ENCODE results near the gene ATF2. TPM values are rescaled to one million over a fixed set of nuclear protein-coding genes. Genes with fewer than 3 reads are reported as not detected.

Gene ATF2
- total and polyA plus RNA-seq, 2 of the 8 experiments (the other 6 are each of a cell fraction or from before 2014, with no cell fraction given): 31.2 to 46.5 TPM

GRCh38 chr2:175181104-175181876 lies 13.3 kb upstream of the ATF2 start, which contains the start of gene ATP5MC3:
Gene ATP5MC3 (minus strand): TSS chr2:175181710. CDS start chr2:175181393, 317 bp downstream.
- Histone ChIP-seq H3K18ac (ENCODE audit: extremely low read depth, low read length) (no peak within 1 kb of the TSS; the same call in 1 of the 2 replicates), H3K9ac (replicated peaks in 1 of 4; ENCODE audit: extremely low read depth in 1 of 4, low read depth in 3 of 4, low read length in 3 of 4) (peak within 1 kb of the TSS; percentile 62 to 90 (median 87)), H3K23ac (ENCODE audit: insufficient read length) (no peak within 1 kb of the TSS), H3K36me3 (ENCODE audit: control insufficient read depth in 2 of 4, insufficient read depth in 4 of 4, low read length in 3 of 4) (peaks cover 8 to 38% (median 26%) of the 10 kb centered on the region in 4 experiments), H4K8ac (ENCODE audit: extremely low read depth, insufficient read depth, low read length) (peak within 1 kb of the TSS; percentile 22; the same call in 1 of the 2 replicates), H3K79me2 (ENCODE audit: control insufficient read depth in 1 of 2, insufficient read depth in 2 of 2, low read length in 2 of 2) (peaks cover 0 to 21% of the 10 kb centered on the region in 2 experiments; a peak in 2 of 4 replicates), H2AK5ac (ENCODE audit: low read depth, low read length) (0 out of 2 replicates have a peak within 1 kb of the TSS, but pooled peaks have one; percentile 19), H2AFZ (ENCODE audit: low read length) (peak within 1 kb of the TSS; percentile 98), H3K9me3 (ENCODE audit: insufficient read depth in 2 of 2, low read depth in 1 of 2, low read length in 1 of 2) (no peaks in the 10 kb centered on the region), H4K91ac (replicated peaks; ENCODE audit: insufficient read length, low read length) (peak within 1 kb of the TSS; percentile 63), H4K5ac (ENCODE audit: insufficient read length, low read depth, low read length) (peak within 1 kb of the TSS; percentile 61), H3K4me1 (replicated peaks in 1 of 4; ENCODE audit: control insufficient read depth in 3 of 4, insufficient read depth in 4 of 4, low read length in 3 of 4) (no peaks in the 10 kb centered on the region; a peak in 1 of 7 replicates), H3K14ac (ENCODE audit: insufficient read length) (no peak within 1 kb of the TSS), H3K27ac (ENCODE audit: low read depth, low read length) (peak within 1 kb of the TSS; percentile 68; the same call in 1 of the 2 replicates), H2BK15ac (ENCODE audit: low read length) (no peak within 1 kb of the TSS), H2BK120ac (replicated peaks; ENCODE audit: low read depth, low read length) (no peak within 1 kb of the TSS), H2BK5ac (ENCODE audit: low read depth, low read length) (peak within 1 kb of the TSS; percentile 68), H4K20me1 (replicated peaks in 1 of 2; ENCODE audit: control insufficient read depth in 1 of 2, insufficient read depth in 2 of 2, low read length in 2 of 2) (peaks cover 0 to 3% of the 10 kb centered on the region in 2 experiments), H2BK12ac (ENCODE audit: low read depth, low read length) (no peak within 1 kb of the TSS), H3K79me1 (ENCODE audit: low read depth, low read length) (peaks cover 2% of the 10 kb centered on the region; the same call in 1 of the 2 replicates), H3K4ac (replicated peaks; ENCODE audit: insufficient read length, low read depth, low read length) (peak within 1 kb of the TSS; percentile 27), H3K4me3 (ENCODE audit: extremely low read depth in 1 of 4, insufficient read depth in 2 of 4, low read depth in 3 of 4, low read length in 4 of 4) (peak within 1 kb of the TSS; percentile 90 to 98 (median 94)), H3K27me3 (replicated peaks in 1 of 4; ENCODE audit: control insufficient read depth in 3 of 4, extremely low read depth in 1 of 4, insufficient read depth in 3 of 4, low read length in 3 of 4) (no peaks in the 10 kb centered on the region), H3K23me2 (ENCODE audit: low read depth, low read length) (no peaks in the 10 kb centered on the region), H3K56ac (replicated peaks; ENCODE audit: insufficient read length, low read depth, low read length) (no peak within 1 kb of the TSS), H2BK20ac (ENCODE audit: low read length) (no peak within 1 kb of the TSS), H3K4me2 (ENCODE audit: insufficient read depth in 1 of 2, low read depth in 2 of 2, low read length in 2 of 2) (peak within 1 kb of the TSS; percentile 89 to 90)
- peak; percentile 73 for FAIRE-seq
- ChIA-PET POLR2A (ENCODE audit: partially characterized antibody) (interaction anchor here (1.5 kb wide), 1 partner anchor 9 kb away, joined by 5 read pairs; no protein-coding TSS in a partner anchor), CTCF (ENCODE audit: partially characterized antibody) (interaction anchor here (1.0 to 1.5 kb wide), 3 partner anchors 8 to 45 kb away, joined by 3 read pairs; no protein-coding TSS in a partner anchor)
- peak; percentile 85 to 95 for DNase-seq (ENCODE audit: low read depth in 1 of 2, low spot score in 2 of 2)
- 1% methylated on average over 42 of the region's 53 CpGs; no CpG with 5 or more reads in 1 of the 2 experiments for WGBS, 2 experiments (ENCODE audit: extremely low coverage in 1 of 2, insufficient coverage in 1 of 2, insufficient read length in 1 of 2, insufficient replicate concordance in 2 of 2, low coverage in 1 of 2, low lambda C conversion rate in 2 of 2, missing lambda C conversion rate in 1 of 2)
- TF ChIP-seq TAF1 (IDR thresholded peaks at IDR 0.05; ENCODE audit: low read depth, low read length) (peak; percentile 87), CTBP2 (IDR thresholded peaks at IDR 0.05; ENCODE audit: borderline replicate concordance, insufficient read depth, insufficient read length, low read length) (no peak), KDM5A (IDR thresholded peaks at IDR 0.05; ENCODE audit: low read length) (no peak), BCL11A (IDR thresholded peaks at IDR 0.05; ENCODE audit: low read depth in 2 of 2, low read length in 2 of 2) (no peak), HDAC2 (IDR thresholded peaks at IDR 0.05; ENCODE audit: borderline replicate concordance in 1 of 2, low read depth in 2 of 2, low read length in 2 of 2) (0 out of 4 replicates have a peak, but pooled peaks of 1 of the 2 experiments have one; percentile 61), TEAD4 (IDR thresholded peaks at IDR 0.05; ENCODE audit: low read depth, low read length) (no peak), NRF1 (IDR thresholded peaks at IDR 0.05; ENCODE audit: low read depth, low read length) (peak; percentile 54), SUZ12 (IDR thresholded peaks at IDR 0.05; ENCODE audit: low read length) (no peak), POLR2A (IDR thresholded peaks at IDR 0.05; ENCODE audit: control extremely low read depth in 1 of 2, low read depth in 2 of 2, low read length in 2 of 2) (peak in 1 of 2 experiments; percentile 90; a peak in 2 of 3 replicates), RBBP5 (IDR thresholded peaks at IDR 0.05; ENCODE audit: borderline replicate concordance, low read depth, low read length) (peak; percentile 65), KDM1A (IDR thresholded peaks at IDR 0.05; ENCODE audit: borderline replicate concordance, low read length) (no peak)
